Non-pigmented ciliary epithelial cell (primary cell): ENCODE results near the gene TPRG1.

Experiments
- DNase-seq: peaks from one replicate; pipeline ENCODE4 v3.0.0-alpha.2; 2010; ENCODE audit warnings: low read depth

The TPRG1 gene

DNA sequence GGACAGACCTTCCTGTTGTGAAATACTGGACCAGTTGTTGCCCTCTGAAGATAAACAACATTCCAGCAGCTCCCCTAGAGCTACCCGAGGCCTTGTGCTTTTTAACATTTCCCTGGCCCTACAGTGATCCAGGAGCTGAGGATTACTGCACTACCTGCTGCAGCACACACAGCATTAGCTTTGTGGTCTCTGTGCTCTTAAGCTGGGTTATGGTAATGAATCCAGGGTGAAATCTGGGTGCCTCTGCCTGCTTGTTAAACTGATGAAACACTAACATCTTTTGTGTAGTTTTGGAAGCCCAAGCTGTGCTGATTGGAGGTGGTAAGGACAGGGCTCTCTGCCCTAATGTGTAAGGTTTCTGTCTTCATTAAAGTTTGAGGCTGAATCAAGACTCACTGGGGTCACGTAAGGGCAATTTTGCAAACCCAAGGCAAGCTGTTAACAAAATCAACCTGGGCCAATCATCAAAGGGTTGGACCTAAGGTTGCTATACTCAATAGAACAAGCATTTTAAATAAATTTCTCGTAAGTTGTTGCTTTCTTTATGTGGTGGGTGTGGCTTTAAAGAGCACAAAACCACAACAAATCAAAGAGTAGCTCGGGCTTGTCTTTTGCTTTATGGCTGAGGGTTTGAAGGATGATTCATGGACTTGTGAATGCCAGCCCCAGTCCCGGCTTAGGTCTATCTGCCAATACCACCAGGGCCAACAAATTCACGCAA is 183.9 kb downstream of the TPRG1 start:
- DNase-seq, result peak; percentile 40

DNA sequence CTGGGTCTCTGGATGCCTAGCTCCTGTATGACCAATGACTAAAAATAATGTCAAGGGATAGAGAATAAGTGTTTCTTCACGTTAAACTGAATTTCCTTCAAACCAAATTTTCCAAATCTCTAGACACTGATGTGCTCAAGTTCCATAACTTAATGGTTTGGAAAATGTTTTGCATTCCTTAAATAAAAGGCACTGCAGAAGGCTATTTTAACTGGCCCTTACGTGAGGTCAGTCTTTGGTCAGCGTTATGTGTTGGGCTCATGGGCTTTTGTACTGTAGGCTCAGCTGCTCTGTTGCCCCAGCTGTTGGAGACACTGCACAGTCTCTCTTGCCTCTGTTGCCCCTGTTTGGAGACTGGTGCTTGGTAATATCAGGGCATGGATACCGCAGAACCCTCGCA is 188.5 kb downstream of the TPRG1 start:
- no peak for DNase-seq

DNA sequence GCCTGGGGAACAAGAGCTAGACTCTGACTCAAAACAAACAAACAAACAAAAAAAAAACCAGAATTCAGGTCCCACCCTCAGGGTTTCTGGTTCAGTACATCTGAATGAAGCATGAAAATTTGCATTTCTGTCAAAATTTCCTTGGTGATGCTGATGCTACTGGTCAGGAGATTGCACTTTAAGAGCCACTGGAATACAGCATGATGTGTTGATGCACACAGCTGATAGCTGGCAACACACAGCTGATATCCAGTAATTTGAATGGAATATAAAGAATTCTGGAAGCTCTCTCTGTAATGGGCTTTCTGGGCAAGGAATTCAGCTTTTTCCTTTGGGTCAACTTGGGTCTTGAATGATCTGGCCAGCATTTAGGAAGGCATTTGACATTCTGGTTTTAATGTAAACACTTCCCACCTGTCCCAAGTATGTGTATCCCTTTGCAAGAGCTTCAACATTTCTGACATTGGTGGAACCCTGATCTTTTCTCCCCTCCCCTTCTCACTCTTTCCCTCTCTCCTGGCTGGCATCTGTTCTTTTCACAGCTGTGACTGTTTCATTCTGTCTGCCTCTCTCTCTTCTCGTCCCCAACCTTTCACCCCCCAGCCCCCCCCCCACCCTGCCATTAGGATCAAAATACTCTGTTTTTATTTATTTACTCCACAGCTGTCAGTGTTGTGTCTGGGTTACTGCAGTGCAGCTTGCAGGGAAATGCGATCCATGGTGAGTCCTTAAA is 189.5 kb downstream of the TPRG1 start:
- DNase-seq, result no peak

DNA sequence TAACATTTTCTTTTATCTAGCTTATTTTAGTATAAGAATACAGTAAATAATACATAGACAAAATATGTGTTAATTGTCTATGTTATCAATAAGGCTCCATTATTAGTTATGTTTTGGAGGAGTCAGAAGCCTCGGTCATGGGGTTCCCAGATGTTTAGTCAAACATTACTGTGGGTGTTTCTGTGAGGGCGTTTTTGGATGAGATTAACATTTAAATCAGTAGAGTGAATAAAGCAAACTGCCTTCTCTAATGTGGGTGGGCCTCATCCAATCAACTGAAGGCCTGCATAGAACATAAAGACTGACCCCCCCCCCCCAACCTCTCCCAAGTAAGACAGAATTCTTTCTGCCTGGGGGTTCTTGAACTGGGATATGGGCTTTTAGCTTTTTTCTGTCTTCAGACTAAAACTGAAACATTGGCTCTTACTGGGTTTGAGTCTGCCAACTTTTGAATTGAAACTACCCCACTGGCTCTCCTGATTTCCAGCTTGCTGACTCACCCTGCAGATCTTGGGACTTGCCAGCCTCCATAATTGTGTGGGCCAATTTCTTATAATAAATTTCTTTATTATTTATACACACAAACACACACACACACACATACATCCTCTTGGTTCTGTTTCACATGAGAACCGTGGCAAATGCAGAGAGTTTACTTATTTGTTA is 192.0 kb downstream of the TPRG1 start:
- no peak for DNase-seq

DNA sequence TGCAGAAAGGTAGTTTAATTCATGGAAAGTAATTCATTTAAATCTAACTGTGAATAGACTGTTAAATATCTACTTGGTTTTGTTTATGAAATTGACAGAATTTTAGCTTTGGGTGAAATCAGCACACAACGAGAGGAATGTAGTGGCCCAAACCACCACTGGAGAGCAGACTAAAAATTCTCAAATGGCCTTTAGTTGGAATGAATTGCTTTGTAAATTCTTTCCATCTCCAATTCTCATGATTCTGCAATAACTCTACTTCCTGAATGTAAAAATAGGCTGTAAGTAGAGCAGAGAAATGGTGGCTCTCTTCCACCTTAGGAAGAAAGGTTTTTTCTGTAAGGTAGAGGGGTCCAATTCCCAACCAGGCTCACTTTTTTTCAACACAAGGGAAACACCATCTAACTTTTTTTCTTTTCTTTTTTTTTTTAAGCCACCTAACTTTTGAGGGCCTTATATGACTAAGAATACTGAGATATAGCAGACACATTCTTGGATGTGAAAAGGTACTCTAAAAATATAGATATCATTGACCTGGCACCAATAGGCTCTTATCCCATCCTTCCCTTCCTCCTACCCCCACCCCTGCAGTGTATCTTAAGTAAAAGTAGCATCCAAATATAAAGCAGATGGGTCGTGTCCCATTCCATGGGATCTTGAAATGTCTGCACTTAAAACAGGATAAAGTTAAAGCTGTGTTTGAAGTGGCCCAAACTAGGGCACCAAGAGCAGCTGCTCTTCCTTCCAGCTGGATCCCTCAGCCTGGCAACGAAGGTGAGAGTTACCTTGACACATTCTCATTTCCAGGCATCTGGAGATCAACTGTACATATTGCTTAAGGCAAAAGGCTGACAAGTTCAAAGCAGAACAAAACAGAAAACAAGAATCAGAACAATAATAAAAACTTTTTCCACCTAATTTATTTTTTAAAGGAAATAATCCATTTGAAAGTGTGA is 194.1 kb downstream of the TPRG1 start:
- DNase-seq, result no peak

DNA sequence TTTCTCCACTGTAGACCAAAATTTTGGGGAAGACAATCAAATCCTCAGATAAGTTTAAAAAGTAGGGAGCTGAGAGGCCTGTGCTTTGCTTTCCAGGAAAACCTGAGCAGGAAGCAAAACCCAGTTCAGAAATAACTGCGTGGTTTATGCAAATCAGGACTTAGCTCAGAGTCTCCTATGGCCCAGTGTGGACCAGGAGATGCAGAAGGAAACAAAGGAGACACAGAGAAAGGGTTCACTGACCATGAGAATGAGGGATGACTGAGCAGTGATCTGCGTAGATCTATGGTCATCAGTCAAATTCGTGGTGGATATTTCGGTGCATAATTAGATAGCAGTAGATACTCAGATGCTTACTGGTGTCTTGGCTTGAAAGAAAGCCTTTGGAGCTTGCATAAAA is 196.6 kb downstream of the TPRG1 start:
- no peak for DNase-seq

DNA sequence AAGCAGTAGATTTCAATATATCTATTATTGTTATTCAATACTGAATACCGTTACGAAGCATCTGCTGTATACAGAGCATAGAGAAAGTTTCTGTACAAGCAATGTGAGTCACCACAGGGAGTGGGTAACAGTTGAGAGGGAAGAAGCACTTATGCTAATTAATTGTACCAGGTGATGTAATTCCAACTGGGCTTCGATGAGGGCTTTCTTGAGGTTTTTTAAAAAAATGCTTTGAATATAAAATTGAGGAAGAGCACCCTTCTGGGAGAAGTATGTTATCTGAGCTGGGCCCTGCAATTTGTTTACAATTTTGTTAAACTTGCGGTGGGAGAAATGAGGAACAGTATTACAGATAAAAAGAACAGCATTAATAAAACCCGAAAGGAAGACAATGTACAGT is 197.9 kb downstream of the TPRG1 start:
- DNase-seq, result no peak

DNA sequence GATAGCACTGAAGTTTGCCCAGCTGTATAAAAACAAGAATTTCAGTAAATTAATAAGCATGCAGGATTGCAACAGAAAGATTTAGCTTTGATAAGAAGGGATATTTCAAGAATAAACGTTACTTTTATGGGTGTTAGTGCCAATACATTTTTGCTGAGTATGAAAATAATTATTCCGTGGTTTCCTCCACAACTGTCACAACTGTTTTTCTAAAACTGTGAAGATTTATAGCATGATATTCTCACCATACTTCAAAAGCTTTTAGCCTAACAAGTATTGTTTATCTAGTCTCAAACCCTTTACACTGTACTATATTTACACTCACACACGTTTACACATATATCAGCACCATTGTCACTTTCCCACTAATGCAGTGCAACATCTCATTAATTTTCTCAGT is 200.5 kb downstream of the TPRG1 start:
- no peak for DNase-seq
